NCI-H526 treated with DMSO at 0.1 percent for 48 hours (cell line): Measurements from ENCODE around the gene CHCHD6.

ENCODE experiments used
- DNase-seq: peaks from one replicate; lab custom pipeline; 2025; lab: John Stamatoyannopoulos, UW

Gene CHCHD6

GRCh38 chr3:126826693-126827092 is 122.7 kb downstream of the CHCHD6 start:
- DNase-seq, result no peak

GRCh38 chr3:126827121-126827520 is 123.1 kb downstream of the CHCHD6 start:
- no peak for DNase-seq

- no peak for DNase-seq
Measured at GRCh38 chr3:126828306-126828705, 124.3 kb downstream of the CHCHD6 start.

GRCh38 chr3:126832933-126833332 is 128.9 kb downstream of the CHCHD6 start:
- DNase-seq, result no peak

- no peak for DNase-seq
Measured at GRCh38 chr3:126834596-126835471, 130.8 kb downstream of the CHCHD6 start.

GRCh38 chr3:126835472-126836219 is 131.6 kb downstream of the CHCHD6 start:
- DNase-seq, result peak; percentile 2

- no peak for DNase-seq
Measured at GRCh38 chr3:126836220-126836860, 132.3 kb downstream of the CHCHD6 start.

- no peak for DNase-seq
Measured at GRCh38 chr3:126837773-126838172, 133.7 kb downstream of the CHCHD6 start.

GRCh38 chr3:126845920-126846715 is 142.1 kb downstream of the CHCHD6 start:
- DNase-seq, result no peak

GRCh38 chr3:126847061-126847460 is 143.0 kb downstream of the CHCHD6 start:
- no peak for DNase-seq

GRCh38 chr3:126848991-126849390 is 145.0 kb downstream of the CHCHD6 start:
- no peak for DNase-seq

GRCh38 chr3:126849768-126850167 is 145.7 kb downstream of the CHCHD6 start:
- no peak for DNase-seq

GRCh38 chr3:126850370-126851085 is 146.5 kb downstream of the CHCHD6 start:
- no peak for DNase-seq

- DNase-seq, result no peak
Measured at GRCh38 chr3:126851382-126851781, 147.3 kb downstream of the CHCHD6 start.

- no peak for DNase-seq
Measured at GRCh38 chr3:126851934-126852333, 147.9 kb downstream of the CHCHD6 start.

- no peak for DNase-seq
Measured at GRCh38 chr3:126852511-126852910, 148.5 kb downstream of the CHCHD6 start.

GRCh38 chr3:126854666-126855065 is 150.6 kb downstream of the CHCHD6 start:
- DNase-seq, result no peak

- DNase-seq, result no peak
Measured at GRCh38 chr3:126855374-126855773, 151.3 kb downstream of the CHCHD6 start.

GRCh38 chr3:126857928-126858327 is 153.9 kb downstream of the CHCHD6 start:
- no peak for DNase-seq

- no peak for DNase-seq
Measured at GRCh38 chr3:126858401-126858800, 154.4 kb downstream of the CHCHD6 start.

GRCh38 chr3:126858887-126859286 is 154.8 kb downstream of the CHCHD6 start:
- no peak for DNase-seq
